Skeletal muscle satellite cell (primary cell): Measurements from ENCODE around the gene DMXL2.
A peak's percentile ranks its signal among the peaks of the same experiment; 100 is the strongest.
"Not testable (repeated sequence)": the region's sequence is repeated elsewhere in the genome, so short reads cannot be mapped to it uniquely, and the experiment has no call there.

Experiments
- H3K27me3 ChIP-seq: 2 replicates; pipeline ENCODE4 v1.7.0; 2013; ENCODE audit warnings: low read length; ENCODE audit not compliant: control insufficient read depth, insufficient read depth
- H3K36me3 ChIP-seq: 2 replicates; pipeline ENCODE4 v1.7.0; 2013; ENCODE audit warnings: mild to moderate bottlenecking, control low read depth, low read length; ENCODE audit not compliant: insufficient read depth
- H3K4me1 ChIP-seq: 2 replicates; pipeline ENCODE4 v1.7.0; 2013; ENCODE audit warnings: low read length; ENCODE audit not compliant: control insufficient read depth, insufficient read depth
- H3K4me2 ChIP-seq: 2 replicates; pipeline ENCODE4 v1.7.0; 2013; ENCODE audit warnings: mild to moderate bottlenecking, low read length
- H3K4me3 ChIP-seq: 2 replicates; pipeline ENCODE4 v1.7.0; 2013; ENCODE audit warnings: low read length
- H3K9ac ChIP-seq: 2 replicates; pipeline ENCODE4 v1.7.0; 2013; ENCODE audit warnings: mild to moderate bottlenecking, low read depth, low read length, moderate library complexity
- H3K9me3 ChIP-seq: replicated peaks from 2 replicates; pipeline ENCODE4 v1.7.0; 2013; ENCODE audit warnings: mild to moderate bottlenecking, control low read depth, low read length

The DMXL2 gene

DNA sequence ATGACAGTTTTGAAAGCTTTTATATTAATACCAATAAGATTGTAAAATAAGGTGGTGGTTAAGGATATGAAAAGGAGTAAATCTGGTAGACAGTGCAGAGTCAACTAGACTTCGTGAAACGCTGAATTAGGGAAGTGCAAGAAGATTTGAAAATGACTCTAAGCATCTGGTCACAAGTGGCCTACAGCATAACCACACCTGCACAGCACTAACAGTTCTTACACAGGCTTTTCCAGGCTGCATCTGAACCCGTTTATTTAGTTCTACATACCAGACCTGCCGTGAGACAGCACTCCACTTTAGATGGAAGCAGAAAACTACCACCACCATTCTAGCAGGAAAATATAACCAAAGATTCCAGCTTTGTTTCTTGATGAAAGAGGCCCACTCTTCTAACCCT lies 1.9 kb downstream of the DMXL2 start:
- Histone ChIP-seq H3K9ac (peak overlapping the region; percentile 85), H3K27me3 (no peaks in the 10 kb centered on the region), H3K4me1 (peaks cover 17% of the 10 kb centered on the region), H3K9me3 (no peaks in the 10 kb centered on the region), H3K4me3 (peak overlapping the region; percentile 94), H3K4me2 (peak overlapping the region; percentile 93), H3K36me3 (no peaks in the 10 kb centered on the region)

DNA sequence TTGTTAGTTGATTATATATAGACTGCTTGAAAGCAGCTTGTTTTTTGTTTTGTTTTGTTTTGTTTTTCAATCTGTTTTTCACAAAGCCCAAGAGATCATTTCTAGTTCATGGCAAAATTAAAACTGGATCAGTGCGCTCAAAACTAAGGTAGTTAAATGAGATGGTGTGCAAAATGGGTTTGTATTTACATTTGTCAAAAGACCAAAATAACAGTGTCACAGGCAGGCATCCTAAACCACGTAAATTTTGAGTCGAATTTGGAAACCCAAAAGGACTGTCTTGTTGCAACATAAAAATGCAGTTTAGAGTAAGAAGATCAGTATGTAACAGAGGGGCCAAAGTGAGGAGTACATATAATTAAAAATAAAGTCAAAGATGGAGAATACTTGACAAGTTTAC lies 2.4 kb downstream of the DMXL2 start:
- Histone ChIP-seq H3K4me1 (peaks cover 17% of the 10 kb centered on the region), H3K9me3 (no peaks in the 10 kb centered on the region), H3K4me3 (no peak overlapping the region), H3K9ac (no peak overlapping the region), H3K4me2 (no peak overlapping the region), H3K36me3 (no peaks in the 10 kb centered on the region), H3K27me3 (no peaks in the 10 kb centered on the region)

DNA sequence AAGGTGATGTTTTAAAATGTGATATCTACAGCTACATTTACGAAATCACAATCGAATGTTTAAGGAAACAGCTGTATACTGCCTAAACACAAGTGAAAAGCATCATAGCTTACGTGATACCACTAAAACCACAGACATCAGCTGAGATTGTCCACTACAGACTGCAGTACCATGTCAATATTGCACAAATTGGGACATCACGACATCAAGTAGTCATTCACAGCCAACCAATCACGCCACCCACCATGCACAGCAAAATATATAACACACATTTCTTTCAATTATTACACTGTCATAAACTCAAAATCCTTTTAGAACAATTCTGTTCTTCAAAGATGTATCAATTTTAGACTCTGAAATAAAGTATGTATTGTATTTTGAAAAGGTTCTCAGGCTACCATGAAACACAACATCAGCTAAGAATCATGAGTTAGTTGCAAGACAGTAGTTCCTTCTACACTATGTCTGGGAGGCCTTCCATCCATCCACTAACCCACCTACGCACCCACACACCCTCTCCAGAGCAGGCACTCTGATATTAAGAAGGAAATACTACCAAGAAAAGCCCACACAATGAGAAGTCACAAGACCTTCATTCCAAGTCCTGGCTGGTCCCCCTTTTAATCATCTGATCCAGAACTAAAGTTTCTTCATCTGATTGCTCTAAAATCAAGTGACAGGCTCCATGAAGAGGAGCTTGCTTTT lies 3.1 kb downstream of the DMXL2 start:
- H3K9ac ChIP-seq: no peak overlapping the region
- H3K27me3 ChIP-seq: no peaks in the 10 kb centered on the region
- H3K9me3 ChIP-seq: no peaks in the 10 kb centered on the region
- no peak overlapping the region for H3K4me3 ChIP-seq
- no peaks in the 10 kb centered on the region for H3K36me3 ChIP-seq
- no peak overlapping the region for H3K4me2 ChIP-seq
- peaks cover 17% of the 10 kb centered on the region for H3K4me1 ChIP-seq

DNA sequence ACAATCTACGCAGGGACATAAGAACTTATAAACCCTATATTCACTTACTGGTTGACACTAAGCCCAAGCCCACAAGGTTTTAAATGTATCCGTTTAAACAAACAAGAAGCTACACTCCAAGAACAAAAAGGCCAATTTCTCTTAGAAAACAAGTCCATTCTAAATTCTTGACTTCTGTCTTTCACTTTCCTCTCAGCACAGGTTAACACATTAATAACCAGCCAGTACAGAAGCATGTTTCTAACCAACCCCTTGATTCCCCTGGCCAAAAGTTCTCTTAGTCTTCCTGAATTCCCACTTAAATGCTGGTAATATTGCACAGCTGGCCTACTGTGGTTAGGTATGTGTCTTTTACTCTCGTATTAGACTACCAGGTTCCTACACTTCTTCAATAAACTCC lies 4.7 kb downstream of the DMXL2 start:
- H3K9me3 ChIP-seq: no peaks in the 10 kb centered on the region
- no peak overlapping the region for H3K4me2 ChIP-seq
- no peak overlapping the region for H3K9ac ChIP-seq

DNA sequence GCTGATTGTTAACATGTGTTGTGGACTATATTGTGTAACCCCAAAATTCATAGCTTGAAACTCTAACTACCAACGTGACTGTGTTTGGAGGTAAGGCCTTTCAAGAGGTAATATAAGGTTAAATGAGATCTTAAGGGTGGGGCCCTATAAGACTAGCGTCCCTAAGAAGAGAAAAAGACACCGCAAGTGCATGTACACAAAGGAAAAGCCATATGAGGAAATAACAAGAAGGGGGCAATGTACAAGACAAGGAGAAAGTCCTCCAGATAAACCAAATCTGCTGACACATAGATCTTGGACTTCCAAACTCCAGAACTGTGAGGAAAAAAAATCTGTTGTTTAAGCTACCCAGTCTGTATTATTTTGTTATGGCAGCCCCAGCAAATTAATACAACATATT lies 8.6 kb downstream of the DMXL2 start:
- no peaks in the 10 kb centered on the region for H3K9me3 ChIP-seq
- no peak overlapping the region for H3K4me3 ChIP-seq
- no peaks in the 10 kb centered on the region for H3K27me3 ChIP-seq
- no peaks in the 10 kb centered on the region for H3K4me1 ChIP-seq
- no peak overlapping the region for H3K4me2 ChIP-seq
- no peaks in the 10 kb centered on the region for H3K36me3 ChIP-seq
- H3K9ac ChIP-seq: no peak overlapping the region

More for the DNA sequence above, 4.7 kb downstream of the DMXL2 start:
- Histone ChIP-seq H3K4me3 (no peak overlapping the region), H3K4me1 (peaks cover 13% of the 10 kb centered on the region), H3K27me3 (no peaks in the 10 kb centered on the region), H3K36me3 (no peaks in the 10 kb centered on the region)

DNA sequence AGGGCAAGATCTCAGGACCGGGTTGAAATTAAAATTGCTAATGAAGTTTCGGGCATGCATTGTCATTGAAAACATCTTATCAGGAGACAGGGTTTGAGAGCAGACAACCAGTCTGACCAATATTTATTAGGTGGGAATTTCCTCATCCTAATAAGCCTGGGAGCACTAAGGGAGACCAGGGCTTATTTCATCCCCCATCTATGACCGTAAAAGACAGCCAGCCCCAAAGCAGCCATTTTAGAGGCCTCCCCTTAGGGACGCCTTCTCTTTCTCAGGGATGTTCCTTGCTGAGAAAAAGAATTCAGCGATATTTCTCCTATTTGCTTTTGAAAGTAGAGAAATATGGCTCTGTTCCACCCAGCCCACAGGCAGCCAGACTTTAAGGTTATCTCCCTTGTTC lies 9.9 kb downstream of the DMXL2 start:
- not testable (repeated sequence) for H3K4me3 ChIP-seq, H3K4me2 ChIP-seq, H3K36me3 ChIP-seq, H3K4me1 ChIP-seq, H3K27me3 ChIP-seq, H3K9me3 ChIP-seq, H3K9ac ChIP-seq

DNA sequence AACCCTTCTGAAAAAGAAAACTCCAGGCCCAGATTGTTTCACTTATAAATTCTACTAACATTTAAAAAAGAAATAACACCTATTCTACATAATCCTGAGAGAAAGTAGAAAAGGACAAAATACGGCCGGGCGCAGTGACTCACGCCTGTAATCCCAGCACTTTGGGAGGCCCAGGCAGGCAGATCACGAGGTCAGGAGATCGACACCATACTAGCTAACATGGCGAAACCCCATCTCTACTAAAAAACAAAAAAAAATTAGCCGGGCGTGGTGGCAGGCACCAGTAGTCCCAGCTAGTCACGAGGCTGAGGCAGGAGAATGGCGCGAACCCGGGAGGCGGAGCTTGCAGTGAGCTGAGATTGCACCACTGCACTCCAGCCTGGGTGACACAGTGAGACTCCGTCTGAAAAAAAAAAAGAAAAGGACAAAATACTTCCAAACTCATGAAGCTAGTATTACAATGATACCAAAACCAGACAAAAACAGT lies 19.1 kb downstream of the DMXL2 start:
- not testable (repeated sequence) for H3K4me3 ChIP-seq, H3K4me1 ChIP-seq, H3K27me3 ChIP-seq, H3K4me2 ChIP-seq, H3K9me3 ChIP-seq, H3K36me3 ChIP-seq, H3K9ac ChIP-seq

DNA sequence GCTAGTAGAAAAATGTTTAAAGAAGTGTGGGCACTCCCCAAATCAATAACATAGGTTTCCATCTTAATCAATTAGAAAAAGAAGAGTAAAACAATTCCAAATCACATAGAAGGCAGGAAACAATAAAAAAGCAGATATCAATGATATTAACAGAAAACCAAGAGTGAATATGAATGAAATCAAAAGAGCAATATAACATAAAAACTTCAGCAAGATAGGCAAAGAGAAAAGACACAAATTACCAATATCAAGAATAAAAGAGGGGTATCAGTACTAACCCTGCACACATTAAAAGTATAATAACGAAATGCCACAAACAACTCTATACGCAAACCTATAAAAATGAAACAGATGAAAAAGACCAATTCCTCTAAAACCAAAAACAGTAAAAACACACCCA lies 19.6 kb downstream of the DMXL2 start:
- Histone ChIP-seq H3K4me2 (no peak overlapping the region), H3K4me3 (no peak overlapping the region), H3K27me3 (no peaks in the 10 kb centered on the region), H3K36me3 (no peaks in the 10 kb centered on the region), H3K4me1 (peaks cover 6% of the 10 kb centered on the region), H3K9ac (no peak overlapping the region), H3K9me3 (no peaks in the 10 kb centered on the region)

DNA sequence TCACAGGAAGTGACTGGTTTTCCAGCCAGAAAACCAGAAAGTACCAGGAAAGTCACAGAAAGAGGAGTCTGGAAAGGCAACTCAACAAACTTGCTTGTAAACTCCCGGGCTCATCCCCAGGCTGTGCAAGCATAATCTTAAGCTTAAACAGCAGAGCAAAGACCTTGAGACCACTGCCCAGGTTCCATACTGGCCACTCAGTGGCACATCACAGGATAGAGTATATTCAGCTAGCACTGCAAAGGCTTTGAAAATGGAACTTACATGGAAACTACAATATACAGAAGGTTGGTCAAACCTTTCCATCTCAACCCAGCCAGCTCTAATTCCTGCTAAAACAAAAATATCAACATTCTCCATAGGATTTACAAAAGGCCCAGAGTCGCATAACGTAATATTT lies 20.1 kb downstream of the DMXL2 start:
- no peaks in the 10 kb centered on the region for H3K9me3 ChIP-seq
- H3K4me3 ChIP-seq: no peak overlapping the region
- H3K9ac ChIP-seq: no peak overlapping the region
- H3K27me3 ChIP-seq: no peaks in the 10 kb centered on the region
- no peaks in the 10 kb centered on the region for H3K36me3 ChIP-seq
- H3K4me1 ChIP-seq: peaks cover 6% of the 10 kb centered on the region
- H3K4me2 ChIP-seq: no peak overlapping the region

DNA sequence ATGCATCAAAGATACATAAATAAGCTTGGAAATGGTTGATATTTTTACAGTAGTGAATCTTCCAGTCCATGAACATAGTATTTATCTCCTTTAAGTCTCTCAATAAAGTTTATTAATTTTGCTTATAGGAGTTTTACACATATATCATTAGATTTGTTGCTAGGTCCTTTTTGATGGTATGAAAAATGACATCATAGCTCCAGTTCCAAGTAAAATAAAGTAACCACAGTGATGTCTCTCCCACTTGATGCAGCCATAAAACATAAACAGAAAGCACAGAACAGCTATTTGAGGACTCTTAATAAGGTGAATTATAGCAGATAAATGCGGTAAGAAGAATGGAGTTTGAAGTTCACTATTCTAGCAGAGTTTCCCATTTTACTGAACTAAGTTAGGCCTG lies 20.8 kb downstream of the DMXL2 start:
- Histone ChIP-seq H3K9ac (no peak overlapping the region), H3K4me3 (no peak overlapping the region), H3K9me3 (no peaks in the 10 kb centered on the region), H3K4me2 (no peak overlapping the region), H3K36me3 (no peaks in the 10 kb centered on the region), H3K4me1 (peaks cover 6% of the 10 kb centered on the region), H3K27me3 (no peaks in the 10 kb centered on the region)

DNA sequence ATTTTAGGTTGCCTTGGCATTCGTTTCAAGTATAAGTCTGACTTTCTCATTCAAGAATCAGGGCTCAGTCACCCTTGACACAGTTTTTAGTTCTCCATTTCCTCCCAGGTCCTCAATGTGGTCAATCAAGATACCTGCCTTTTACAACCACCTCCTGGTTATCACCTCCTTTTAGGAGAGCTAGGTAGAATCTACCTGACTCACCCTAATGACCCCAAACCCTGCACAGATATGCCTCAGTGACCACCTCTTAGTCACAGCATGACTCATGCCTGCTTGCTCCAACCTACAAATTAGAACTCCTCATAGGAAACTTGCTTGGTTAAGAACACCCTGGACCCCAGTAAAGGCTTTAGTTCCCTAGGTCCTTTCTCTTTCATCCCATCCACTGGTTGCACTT lies 22.5 kb downstream of the DMXL2 start:
- Histone ChIP-seq H3K4me1 (peaks cover 6% of the 10 kb centered on the region), H3K9ac (no peak overlapping the region), H3K36me3 (no peaks in the 10 kb centered on the region), H3K9me3 (no peaks in the 10 kb centered on the region), H3K4me2 (no peak overlapping the region), H3K27me3 (no peaks in the 10 kb centered on the region), H3K4me3 (no peak overlapping the region)

DNA sequence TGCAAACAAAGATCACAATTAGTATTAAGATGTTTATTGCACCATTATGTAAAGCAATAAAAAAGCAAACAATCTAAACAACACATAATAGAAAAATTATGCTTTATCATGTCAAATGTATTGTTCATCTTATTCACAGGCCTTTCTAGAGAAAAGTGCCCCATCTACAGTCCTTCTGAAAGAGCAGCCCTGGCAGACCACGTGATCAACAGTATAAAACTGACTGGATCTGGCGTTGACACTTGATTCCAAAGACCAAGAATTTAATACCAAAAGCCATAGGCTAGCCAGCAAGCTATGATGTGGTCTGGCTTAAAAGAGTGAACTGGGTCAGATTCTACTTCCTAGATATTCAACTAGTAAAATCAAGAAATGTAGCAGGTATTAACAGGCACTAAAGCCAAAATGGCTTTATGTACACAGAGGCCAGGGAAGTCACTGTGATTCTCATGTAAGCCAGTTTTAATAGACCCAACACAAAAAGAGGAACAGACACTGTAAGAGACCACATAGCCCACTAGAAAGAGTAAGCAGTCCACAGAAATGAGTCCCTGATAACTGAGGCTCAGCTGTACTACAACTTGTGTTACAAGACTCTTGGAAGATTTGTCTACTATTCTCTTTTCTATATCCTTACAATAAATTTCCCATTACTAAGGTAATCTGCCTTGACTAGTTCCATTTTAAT lies 32.5 kb downstream of the DMXL2 start:
- H3K4me3 ChIP-seq: no peak overlapping the region
- no peak overlapping the region for H3K4me2 ChIP-seq
- no peak overlapping the region for H3K9ac ChIP-seq

More for the DNA sequence above, 32.5 kb downstream of the DMXL2 start:
- Histone ChIP-seq H3K36me3 (no peaks in the 10 kb centered on the region), H3K4me1 (no peaks in the 10 kb centered on the region), H3K9me3 (no peaks in the 10 kb centered on the region), H3K27me3 (no peaks in the 10 kb centered on the region)
